Measurements from ENCODE around the gene PTRH1.

The PTRH1 gene

GRCh38 chr9:127730799-127731410 lies 15.4 kb upstream of the PTRH1 start:
- no peak overlapping the region for H3K27ac ChIP-seq
- no peak for TF ChIP-seq CTCF (conservative IDR thresholded peaks at IDR 0.05)

GRCh38 chr9:127730262-127730661 lies 14.8 kb upstream of the PTRH1 start:
- no peak overlapping the region for H3K27ac ChIP-seq
- no peak for TF ChIP-seq CTCF (conservative IDR thresholded peaks at IDR 0.05)

GRCh38 chr9:127729522-127730256 lies 14.2 kb upstream of the PTRH1 start:
- no peak overlapping the region for H3K27ac ChIP-seq

GRCh38 chr9:127728808-127729207 lies 13.3 kb upstream of the PTRH1 start:
- no peak for TF ChIP-seq CTCF (conservative IDR thresholded peaks at IDR 0.05)
- no peak overlapping the region for H3K27ac ChIP-seq

More at GRCh38 chr9:127729522-127730256, 14.2 kb upstream of the PTRH1 start:
- TF ChIP-seq CTCF (conservative IDR thresholded peaks at IDR 0.05) = no peak

GRCh38 chr9:127726871-127727270 lies 11.4 kb upstream of the PTRH1 start:
- no peak for TF ChIP-seq CTCF (conservative IDR thresholded peaks at IDR 0.05)

GRCh38 chr9:127724012-127724411 lies 8.5 kb upstream of the PTRH1 start:
- no peak overlapping the region for H3K27ac ChIP-seq

More at GRCh38 chr9:127726871-127727270, 11.4 kb upstream of the PTRH1 start:
- no peak overlapping the region for H3K27ac ChIP-seq

More at GRCh38 chr9:127724012-127724411, 8.5 kb upstream of the PTRH1 start:
- no peak for TF ChIP-seq CTCF (conservative IDR thresholded peaks at IDR 0.05)

All from VCaP (cell line).